ENCODE results near the gene CNPY4.

DNA sequence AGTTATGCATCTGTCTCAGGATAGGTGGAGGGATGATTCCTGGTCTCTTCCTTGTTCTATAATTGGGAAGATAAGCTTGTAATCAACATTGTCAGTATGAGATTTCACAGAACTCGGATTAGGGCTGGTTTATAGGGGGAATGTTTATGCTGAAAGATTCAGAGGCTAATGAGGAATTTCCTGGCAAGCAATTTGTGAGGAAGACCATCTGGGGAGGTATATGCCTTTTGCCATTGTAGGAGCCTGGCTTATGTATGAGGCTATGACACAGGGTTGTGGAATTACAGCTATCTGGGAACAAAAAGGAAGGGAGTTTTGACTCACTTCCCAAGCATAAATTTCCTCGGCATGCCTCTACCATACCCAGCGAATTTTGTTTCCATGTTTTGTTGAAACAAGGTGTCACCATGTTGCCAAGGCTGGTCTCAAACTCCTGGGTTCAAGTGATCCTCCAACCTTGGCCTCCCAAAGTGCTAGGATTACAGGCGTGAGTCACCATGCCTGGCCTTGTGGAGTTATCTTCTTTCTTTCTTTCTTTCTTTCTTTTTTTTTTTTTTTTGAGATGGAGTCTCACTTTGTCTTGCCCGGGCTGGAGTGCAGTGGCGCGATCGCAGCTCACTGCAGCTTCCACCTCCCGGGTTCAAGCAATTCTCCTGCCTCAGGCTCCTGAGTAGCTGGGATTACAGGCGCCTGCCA, 32.2 kb upstream of the CNPY4 start:
- TF ChIP-seq, protein P1, sequence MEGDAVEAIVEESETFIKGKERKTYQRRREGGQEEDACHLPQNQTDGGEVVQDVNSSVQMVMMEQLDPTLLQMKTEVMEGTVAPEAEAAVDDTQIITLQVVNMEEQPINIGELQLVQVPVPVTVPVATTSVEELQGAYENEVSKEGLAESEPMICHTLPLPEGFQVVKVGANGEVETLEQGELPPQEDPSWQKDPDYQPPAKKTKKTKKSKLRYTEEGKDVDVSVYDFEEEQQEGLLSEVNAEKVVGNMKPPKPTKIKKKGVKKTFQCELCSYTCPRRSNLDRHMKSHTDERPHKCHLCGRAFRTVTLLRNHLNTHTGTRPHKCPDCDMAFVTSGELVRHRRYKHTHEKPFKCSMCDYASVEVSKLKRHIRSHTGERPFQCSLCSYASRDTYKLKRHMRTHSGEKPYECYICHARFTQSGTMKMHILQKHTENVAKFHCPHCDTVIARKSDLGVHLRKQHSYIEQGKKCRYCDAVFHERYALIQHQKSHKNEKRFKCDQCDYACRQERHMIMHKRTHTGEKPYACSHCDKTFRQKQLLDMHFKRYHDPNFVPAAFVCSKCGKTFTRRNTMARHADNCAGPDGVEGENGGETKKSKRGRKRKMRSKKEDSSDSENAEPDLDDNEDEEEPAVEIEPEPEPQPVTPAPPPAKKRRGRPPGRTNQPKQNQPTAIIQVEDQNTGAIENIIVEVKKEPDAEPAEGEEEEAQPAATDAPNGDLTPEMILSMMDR (IDR thresholded peaks at IDR 0.05), result no peak
- TF ChIP-seq POLR2AphosphoS5 (IDR thresholded peaks at IDR 0.05; ENCODE audit: insufficient read depth in 1 of 2, low read depth in 1 of 2), result no peak
- no peak for TF ChIP-seq POLR2A (IDR thresholded peaks at IDR 0.05)

Data from vagina (tissue), 2 donors.